BJ (cell line): ENCODE measurements around the gene GRIN2D. TPM values are rescaled to one million over a fixed set of nuclear protein-coding genes. Genes with fewer than 3 reads are reported as not detected.

Experiments
- CTCF ChIA-PET: fragments of 350-600 bp; formaldehyde crosslinking; extraction: SDS; loops from one replicate; lab custom pipeline; 2021; ENCODE audit warnings: antibody characterized with exemption, inconsistent platforms; lab: Yijun Ruan, JAX
- POLR2A ChIA-PET: fragments of 300-600 bp; sonication (Branson Sonifier 250); formaldehyde crosslinking; extraction: SDS; loops from one replicate; lab custom pipeline; 2021; ENCODE audit warnings: antibody characterized with exemption; lab: Charles Lee
- DNase-seq: peaks from one replicate; pipeline ENCODE4 v3.0.0-alpha.2; 2011; ENCODE audit warnings: low read depth
- H3K27me3 ChIP-seq: 2 replicates; pipeline ENCODE4 v1.6.0; 2011; ENCODE audit warnings: low read length; ENCODE audit not compliant: control insufficient read depth, insufficient read depth
- H3K36me3 ChIP-seq: 2 replicates; pipeline ENCODE4 v1.5.1; 2011; ENCODE audit warnings: low read length; ENCODE audit not compliant: control insufficient read depth, insufficient read depth
- H3K4me3 ChIP-seq: 2 replicates; pipeline ENCODE4 v1.5.1; 2011; ENCODE audit warnings: low read depth, mild to moderate bottlenecking, control low read depth, low read length
- polyA plus RNA-seq: library from polyadenylated mRNA; depleted of rRNA; stranded (reverse); fragments of >200 nt; gene quantifications from 2 replicates; pipeline ENCODE4 v1.2.3, GENCODE V29; 2011
- TF ChIP-seq, protein P1 (sequence below): IDR thresholded peaks from 2 replicates; pipeline ENCODE4 v1.5.1; 2011; ENCODE audit warnings: low read depth, mild to moderate bottlenecking, control low read depth, inconsistent platforms, low read length, moderate library complexity; ENCODE audit not compliant: insufficient read depth

GRIN2D gene
- polyA plus RNA-seq, 1 experiment: 0.64 TPM

DNA sequence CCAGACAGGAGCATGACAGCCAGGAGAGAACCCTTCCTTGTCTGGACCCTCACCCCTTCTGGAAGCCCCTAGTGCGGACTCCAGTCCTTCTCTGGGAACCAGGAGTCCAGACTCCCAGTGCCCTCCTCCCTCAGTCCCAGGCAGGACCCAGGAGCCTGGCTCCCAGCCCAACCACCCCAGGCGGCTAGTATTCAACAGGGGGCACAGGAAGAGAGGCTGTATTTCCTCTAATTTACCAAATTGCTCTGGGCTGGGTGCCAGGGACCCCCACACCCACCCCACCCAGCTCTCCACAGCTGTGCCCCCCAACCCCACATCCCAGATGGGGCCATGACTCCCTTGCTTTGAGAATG, 3.3 kb downstream of the GRIN2D start:
- ChIA-PET CTCF (no interaction called here), POLR2A (no interaction called here)
- H3K4me3 ChIP-seq: no peak overlapping the region
- H3K27me3 ChIP-seq: peaks cover 4% of the 10 kb centered on the region; the same call in 1 of the 2 replicates
- H3K36me3 ChIP-seq: no peaks in the 10 kb centered on the region
- no peak for DNase-seq
- TF ChIP-seq, protein P1, sequence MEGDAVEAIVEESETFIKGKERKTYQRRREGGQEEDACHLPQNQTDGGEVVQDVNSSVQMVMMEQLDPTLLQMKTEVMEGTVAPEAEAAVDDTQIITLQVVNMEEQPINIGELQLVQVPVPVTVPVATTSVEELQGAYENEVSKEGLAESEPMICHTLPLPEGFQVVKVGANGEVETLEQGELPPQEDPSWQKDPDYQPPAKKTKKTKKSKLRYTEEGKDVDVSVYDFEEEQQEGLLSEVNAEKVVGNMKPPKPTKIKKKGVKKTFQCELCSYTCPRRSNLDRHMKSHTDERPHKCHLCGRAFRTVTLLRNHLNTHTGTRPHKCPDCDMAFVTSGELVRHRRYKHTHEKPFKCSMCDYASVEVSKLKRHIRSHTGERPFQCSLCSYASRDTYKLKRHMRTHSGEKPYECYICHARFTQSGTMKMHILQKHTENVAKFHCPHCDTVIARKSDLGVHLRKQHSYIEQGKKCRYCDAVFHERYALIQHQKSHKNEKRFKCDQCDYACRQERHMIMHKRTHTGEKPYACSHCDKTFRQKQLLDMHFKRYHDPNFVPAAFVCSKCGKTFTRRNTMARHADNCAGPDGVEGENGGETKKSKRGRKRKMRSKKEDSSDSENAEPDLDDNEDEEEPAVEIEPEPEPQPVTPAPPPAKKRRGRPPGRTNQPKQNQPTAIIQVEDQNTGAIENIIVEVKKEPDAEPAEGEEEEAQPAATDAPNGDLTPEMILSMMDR: no peak

DNA sequence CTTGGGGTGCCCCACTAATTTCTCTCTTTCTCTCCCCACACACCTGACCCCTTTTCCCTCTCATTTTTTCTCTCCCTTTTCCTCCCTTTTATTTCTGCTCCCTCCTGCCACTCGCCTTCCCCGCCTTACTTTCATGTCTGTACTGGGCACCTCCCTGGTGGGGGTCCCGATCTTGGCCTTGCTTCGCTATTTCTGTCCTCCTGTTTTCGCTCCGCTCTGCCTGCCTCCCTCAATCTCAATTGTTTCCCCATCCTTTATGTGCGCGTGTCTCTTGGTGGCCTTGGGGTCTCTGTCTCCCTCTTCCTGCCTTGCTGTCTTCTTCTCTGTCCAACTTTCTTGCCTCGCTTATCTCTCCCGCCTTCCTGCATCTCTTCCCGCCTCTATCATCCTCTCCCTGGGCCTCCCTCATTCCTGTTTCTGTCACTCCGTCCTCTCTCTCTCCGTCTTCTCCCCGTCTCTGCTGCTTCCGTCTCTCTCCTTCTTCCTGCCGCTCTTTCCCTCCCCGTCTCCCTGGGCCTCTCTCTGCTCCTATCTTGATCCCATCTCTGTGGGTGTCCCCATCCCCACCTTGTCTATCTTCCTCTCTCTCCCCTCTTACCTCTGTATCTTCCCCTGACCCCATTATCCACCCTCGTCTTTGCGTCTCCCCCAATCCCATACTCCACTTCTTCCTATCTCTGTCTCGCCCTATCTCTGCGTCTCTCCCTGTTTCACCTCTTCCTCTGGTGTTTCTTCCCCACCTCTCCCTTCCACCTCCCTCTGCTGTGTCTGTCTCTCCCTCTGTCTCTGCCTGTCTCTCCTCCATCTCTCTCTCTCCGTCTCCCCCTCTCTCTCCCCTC, 4.0 kb downstream of the GRIN2D start:
- CTCF ChIA-PET: no interaction called here
- POLR2A ChIA-PET: no interaction called here
- Histone ChIP-seq H3K4me3 (peak overlapping the region; percentile 60), H3K36me3 (no peaks in the 10 kb centered on the region), H3K27me3 (peaks cover 4% of the 10 kb centered on the region; the same call in 1 of the 2 replicates)
- TF ChIP-seq, protein P1: no peak
- no peak for DNase-seq

DNA sequence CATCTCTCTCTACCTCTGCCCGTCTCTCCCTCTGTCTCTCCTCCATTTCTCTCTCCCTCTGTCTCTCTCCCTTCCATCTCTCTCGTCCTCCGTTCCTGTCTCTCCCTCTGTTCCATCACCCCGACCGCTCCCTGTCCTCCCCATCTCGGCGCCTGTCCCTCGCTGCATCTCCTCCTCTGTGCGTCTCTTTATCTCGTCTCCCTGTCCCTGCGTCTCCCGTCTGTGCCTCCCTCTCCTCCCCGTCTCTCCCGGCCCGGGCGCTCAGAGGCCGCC, 4.6 kb downstream of the GRIN2D start:
- no peaks in the 10 kb centered on the region for H3K36me3 ChIP-seq
- CTCF ChIA-PET: no interaction called here
- POLR2A ChIA-PET: no interaction called here
- TF ChIP-seq, protein P1: no peak
- peak overlapping the region; percentile 60 for H3K4me3 ChIP-seq
- no peak for DNase-seq
- H3K27me3 ChIP-seq: peaks cover 4% of the 10 kb centered on the region; the same call in 1 of the 2 replicates

DNA sequence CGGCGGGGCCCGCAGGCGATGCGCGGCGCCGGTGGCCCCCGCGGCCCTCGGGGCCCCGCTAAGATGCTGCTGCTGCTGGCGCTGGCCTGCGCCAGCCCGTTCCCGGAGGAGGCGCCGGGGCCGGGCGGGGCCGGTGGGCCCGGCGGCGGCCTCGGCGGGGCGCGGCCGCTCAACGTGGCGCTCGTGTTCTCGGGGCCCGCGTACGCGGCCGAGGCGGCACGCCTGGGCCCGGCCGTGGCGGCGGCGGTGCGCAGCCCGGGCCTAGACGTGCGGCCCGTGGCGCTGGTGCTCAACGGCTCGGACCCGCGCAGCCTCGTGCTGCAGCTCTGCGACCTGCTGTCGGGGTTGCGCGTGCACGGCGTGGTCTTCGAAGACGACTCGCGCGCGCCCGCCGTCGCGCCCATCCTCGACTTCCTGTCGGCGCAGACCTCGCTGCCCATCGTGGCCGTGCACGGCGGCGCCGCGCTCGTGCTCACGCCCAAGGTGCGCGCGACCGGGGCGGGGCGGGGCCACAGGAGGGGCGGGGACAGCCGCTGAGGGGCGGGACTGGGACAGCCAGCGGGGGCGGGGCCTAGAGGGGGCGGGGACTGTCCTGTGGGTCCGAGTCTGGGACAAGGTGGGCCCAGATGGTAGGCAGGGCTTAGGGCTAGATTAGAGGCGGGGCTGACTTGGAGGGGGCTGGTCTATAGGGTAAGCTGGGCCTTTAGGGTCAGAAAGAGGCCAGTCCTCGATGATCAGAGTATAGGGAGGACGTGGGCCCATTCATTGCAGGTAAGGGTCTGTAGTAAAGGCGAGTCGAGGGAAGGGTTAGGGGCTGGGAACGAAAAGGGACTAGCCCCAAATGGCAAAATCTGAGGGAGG, 5.1 kb downstream of the GRIN2D start:
- no peaks in the 10 kb centered on the region for H3K36me3 ChIP-seq
- peaks cover 4% of the 10 kb centered on the region; the same call in 1 of the 2 replicates for H3K27me3 ChIP-seq
- DNase-seq: no peak
- H3K4me3 ChIP-seq: peak overlapping the region; percentile 60
- ChIA-PET CTCF (no interaction called here), POLR2A (no interaction called here)
- TF ChIP-seq, protein P1: no peak
